Stimulated activated CD4-positive, alpha-beta T cell treated with anti-CD3 and anti-CD28 coated beads, Interleukin-4, amount 100 ng/mL, for 48 hours (primary cell): ENCODE data around the gene NAE1.

Source experiments
- DNase-seq, 2 donors: peaks; one replicate each; pipeline ENCODE4 v3.0.0-alpha.2; 2020; ENCODE audit warnings: low read depth in 2 of 2

NAE1 gene

GRCh38 chr16:66850115-66850815 lies 19.5 kb upstream of the NAE1 start:
- no peak for DNase-seq

- no peak for DNase-seq
Observed at GRCh38 chr16:66849549-66849948, 18.8 kb upstream of the NAE1 start.

DNA sequence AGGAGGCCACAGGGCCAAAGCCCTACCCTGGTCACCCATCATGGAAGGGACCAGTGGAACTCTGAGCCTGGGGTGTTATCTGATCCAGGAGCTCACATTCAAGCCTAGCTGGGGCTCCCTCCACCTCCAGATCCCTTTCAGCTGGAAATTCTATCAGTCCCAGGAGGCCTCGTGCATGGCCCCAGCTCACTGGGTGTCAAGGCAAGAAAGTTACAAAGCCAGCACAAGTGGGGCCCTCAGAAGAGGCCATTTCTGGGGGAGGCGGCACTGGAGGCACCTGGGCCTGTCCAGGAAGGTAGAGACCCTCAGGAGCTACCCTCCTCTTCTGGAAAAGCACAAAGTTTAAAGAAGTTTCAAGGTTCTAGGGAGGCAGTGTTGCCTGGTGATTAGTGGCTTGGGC lies 18.2 kb upstream of the NAE1 start:
- no peak for DNase-seq

GRCh38 chr16:66848172-66848571 lies 17.4 kb upstream of the NAE1 start:
- no peak for DNase-seq

GRCh38 chr16:66847533-66848067 lies 16.8 kb upstream of the NAE1 start:
- no peak for DNase-seq

GRCh38 chr16:66846831-66847230 lies 16.1 kb upstream of the NAE1 start:
- DNase-seq, result no peak

DNA sequence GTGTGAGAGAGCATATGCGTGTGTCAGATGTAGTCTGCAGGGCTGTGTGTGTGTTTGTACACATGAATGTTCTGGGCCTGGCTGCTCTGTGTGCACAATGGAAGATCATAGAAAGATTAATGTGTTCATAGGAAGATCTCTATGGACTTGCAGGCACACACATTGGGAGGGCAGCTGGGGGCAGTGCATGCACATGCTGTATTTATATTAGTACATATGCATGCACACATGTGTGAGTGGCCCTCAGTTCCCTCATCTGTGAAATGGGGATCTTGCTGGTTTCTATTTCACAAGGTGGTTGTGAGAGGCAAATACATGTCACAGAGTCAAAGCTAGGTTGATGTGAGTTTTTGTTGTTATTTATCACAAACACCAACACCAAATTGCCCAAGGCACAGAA lies 15.5 kb upstream of the NAE1 start:
- no peak for DNase-seq

GRCh38 chr16:66845791-66846221 lies 15.0 kb upstream of the NAE1 start:
- DNase-seq, result no peak

GRCh38 chr16:66845080-66845410 lies 14.3 kb upstream of the NAE1 start:
- DNase-seq, result no peak

DNA sequence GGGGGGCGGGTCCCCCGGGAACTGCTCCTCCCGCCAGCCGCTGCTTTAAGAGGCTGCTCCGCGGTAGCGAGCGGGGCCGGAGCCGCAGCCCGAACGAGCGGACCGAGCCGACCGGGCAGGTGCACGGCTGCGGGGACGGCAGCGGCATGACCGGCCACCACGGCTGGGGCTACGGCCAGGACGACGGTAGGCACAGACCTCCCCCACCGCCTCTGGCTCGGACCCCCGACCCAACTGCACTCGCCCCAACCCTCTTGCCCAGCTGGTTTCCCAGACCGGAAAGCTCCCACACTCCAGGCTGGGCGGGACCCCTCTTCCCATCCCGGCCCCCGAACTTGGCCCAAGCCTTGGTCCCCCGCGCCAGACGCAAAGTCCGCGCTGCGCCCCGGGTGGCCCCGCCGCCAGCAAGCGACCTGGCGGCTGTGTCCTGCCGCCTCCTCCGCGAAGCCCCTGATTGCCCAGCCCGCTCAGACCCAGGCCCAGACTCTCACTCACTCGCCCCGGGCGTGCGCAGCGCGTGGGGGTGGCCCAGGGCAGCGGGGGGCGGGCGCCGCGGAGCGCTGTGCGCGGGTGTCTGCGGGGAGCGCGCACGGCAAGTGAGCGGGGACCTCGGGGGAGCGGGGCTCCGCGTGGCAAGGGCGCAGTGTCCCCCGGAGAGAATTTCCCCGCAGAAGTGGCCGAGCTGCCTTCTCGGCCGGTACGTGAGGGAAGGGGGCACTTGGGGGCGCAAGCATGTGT lies 13.7 kb upstream of the NAE1 start, which contains the start of gene CA7:
CA7 (plus strand) TSS at position 73 of the 738 bp plus-strand sequence; CDS start at position 147, 74 bp downstream.
- no peak for DNase-seq

- DNase-seq, result no peak
Observed at GRCh38 chr16:66844009-66844341, 13.2 kb upstream of the NAE1 start.

DNA sequence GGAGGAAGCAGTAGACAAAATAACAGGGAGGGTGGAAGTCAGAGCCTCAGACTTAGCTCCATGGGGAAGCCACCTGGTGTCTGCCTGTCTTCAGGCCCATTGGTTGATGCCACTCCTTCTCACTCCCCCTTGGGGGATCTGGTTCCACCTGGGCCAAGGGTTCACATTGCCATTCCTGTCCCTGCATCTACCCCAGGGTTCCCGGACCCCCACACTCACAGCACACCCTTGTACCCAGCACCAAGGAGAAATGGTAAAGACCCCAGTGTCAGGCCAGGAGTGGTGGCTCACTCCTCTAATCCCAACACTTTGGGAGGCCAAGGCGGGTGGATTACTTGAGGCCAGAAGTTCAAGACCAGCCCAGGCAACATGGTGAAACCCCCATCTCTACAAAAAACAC lies 12.4 kb upstream of the NAE1 start:
- DNase-seq, result no peak

GRCh38 chr16:66842765-66843164 lies 12.0 kb upstream of the NAE1 start:
- no peak for DNase-seq

DNA sequence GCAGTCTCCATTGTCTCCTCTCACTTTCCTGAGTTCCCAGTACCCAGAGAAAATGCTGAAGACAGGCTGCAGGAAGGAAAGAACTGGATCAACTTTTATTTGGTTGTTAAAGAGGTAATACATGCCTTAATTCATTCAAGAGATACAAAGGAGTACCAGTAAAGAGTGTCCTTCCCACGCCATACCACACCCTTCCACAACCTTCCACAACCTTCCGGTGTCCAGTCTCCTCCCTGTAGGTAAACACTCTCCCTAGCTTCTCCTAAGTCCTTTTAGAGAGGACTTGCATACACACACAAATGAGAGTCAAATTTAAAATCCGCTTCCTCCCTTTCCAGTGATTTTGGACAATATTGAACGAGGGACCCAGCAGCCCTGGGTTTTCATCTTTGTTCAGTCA lies 10.6 kb upstream of the NAE1 start:
- DNase-seq, result no peak

- DNase-seq, result no peak
Observed at GRCh38 chr16:66840883-66841282, 10.1 kb upstream of the NAE1 start.

DNA sequence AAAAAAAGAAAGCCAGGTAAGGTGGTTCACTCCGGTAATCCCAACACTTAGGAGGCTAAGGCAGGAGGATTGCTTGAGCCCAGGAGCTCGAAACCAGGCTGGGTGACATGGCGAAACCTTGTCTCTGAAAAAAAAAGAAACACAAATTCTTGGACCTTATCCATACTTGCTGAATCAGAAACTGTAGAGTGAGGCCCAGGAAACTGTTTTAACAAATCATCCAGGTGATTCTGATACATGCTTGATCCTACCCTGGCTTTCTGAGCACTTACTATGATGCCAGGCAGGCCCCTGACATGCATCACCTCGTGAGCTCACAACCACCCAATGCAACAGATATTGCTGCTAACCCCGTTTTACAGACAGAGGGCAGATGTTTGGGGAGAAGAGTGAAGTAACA lies 4.0 kb upstream of the NAE1 start:
- no peak for DNase-seq

GRCh38 chr16:66832661-66833305 lies 2.0 kb upstream of the NAE1 start:
- no peak for DNase-seq

- no peak for DNase-seq
Observed at GRCh38 chr16:66832190-66832589, 1.4 kb upstream of the NAE1 start.

GRCh38 chr16:66824006-66824405 lies 6.8 kb downstream of the NAE1 start:
- DNase-seq, result no peak

DNA sequence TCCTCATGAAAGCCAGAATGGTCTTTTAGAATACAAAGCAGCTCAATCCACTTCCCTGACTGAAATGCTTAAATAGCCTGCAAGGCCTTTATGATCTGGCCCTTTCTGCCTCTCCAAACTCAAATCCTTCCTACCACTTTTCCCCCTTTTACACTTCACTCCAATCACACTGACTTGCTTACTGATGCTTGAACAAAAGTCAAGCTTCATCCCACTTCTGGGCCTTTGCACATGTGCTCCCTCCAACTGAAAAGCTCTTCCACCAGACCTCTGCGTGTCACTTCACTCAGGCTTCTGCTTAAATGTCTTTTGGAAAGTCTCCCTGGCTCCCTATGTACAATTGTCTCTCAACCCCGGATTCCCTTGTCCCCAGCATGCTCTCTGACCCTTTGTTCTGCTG lies 16.0 kb downstream of the NAE1 start:
- DNase-seq, result no peak

DNA sequence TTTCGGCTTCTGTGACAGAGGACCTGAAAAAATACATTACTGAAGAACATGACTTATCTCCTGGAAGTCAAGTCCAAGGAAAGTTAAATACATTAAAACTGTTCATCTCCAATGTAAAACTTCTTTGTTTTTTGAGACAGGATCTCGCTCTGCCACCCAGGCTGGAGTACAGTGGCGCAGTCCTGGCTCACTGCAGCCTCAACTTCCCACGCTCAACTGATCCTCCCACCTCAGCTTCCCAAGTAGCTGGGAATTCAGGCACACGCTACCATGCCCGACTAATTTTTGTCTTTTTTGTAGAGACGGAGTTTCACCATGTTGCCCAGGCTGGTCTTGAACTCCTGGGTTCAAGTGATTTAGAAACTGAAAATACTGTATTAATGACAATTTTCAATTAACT lies 19.7 kb downstream of the NAE1 start:
- DNase-seq, result no peak

GRCh38 chr16:66810391-66810790 lies 20.4 kb downstream of the NAE1 start:
- no peak for DNase-seq

DNA sequence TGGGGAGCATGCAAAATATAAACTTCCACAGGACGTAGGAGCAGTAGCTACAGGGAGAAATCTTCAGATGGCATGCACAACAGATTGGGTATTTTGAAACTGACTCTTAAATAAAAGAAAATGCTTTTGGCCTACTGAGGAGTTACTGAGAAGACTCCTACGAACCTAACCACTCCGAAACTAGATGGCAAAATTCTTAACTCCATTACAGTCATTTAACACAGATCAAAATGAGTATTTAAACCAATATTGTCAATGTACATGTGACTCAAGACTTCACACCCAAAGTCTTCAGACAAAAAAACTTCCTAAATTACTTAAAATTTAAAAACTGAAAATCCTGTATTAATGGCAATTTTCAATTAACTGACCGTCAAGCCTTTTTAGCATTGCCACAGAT lies 21.0 kb downstream of the NAE1 start:
- no peak for DNase-seq
